ENCODE measurements around the gene CD27.
"Not testable (repeated sequence)": the region's sequence is repeated elsewhere in the genome, so short reads cannot be mapped to it uniquely, and the experiment has no call there.

The CD27 gene

GRCh38 chr12:6489449-6489848 lies 44.7 kb downstream of the CD27 start:
- no peak for DNase-seq

DNA sequence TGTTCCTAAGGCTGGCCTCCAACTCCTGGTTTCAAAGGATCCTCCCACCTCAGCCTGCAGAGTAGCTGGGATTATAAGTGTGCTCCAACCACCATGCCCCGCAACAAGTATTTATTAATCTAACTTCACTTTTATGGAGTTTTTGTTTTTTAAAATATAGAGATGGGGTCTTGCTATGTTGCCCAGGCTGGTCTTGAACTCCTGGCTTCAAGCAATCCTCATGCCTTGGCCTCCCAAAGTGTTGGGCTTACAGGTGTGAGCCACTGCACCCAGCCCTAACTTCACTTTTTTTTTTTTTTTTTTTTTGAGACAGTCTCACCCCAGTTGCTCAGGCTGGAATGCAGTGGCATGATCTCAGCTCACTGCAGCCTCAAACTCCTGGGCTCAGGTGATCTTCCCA lies 45.9 kb downstream of the CD27 start:
- not testable (repeated sequence) for DNase-seq

- DNase-seq = peak; percentile 96
These were observed 48.2 kb downstream of the CD27 start, which contains the start of gene MRPL51 for GRCh38 chr12:6492838-6493496. Gene MRPL51, minus strand, starts transcription at chr12:6493262. Its CDS starts 126 bp downstream, at chr12:6493136.

DNA sequence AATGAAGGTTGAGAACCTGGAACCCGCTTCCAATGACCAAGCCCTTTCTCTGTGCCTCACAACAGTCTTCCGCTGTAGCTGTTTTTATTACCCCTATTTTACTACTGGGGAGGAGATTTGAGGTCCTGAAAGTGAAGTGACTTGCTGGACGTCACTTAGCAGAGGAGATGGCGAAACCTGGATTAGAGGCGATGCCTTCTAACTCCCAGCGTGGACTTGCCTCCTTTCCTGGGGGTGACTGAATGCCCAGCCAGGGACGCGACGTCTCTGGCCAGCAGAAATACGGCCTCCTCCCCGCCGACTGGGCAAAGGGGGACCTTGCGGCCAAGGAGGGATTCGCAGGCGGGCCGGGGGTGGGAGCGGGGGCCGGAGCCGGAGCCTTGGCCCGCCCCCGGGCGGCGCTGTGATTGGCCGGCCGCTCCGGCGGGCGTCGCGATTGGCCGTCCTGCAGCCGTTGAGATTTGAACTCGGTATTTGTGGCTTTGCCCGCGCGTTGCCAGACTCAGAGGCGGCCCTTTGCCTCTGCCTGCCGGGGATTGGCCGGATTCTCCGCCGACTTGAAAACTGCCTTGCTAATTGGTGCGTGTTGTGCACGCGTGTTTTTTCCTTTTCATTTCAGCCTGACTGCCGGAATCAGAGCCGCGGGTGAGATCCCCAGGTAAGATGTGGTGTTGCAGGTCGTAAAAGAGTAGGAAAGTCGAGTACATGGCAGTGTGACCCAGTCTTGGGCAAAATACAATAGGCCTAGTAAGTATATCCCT lies 48.9 kb downstream of the CD27 start, which contains the start of gene NCAPD2:
Gene NCAPD2 (plus strand): TSS at position 606 of the 761 bp plus-strand sequence. CDS start 997 bp downstream, outside the sequence.
- DNase-seq = peak; percentile 87

DNA sequence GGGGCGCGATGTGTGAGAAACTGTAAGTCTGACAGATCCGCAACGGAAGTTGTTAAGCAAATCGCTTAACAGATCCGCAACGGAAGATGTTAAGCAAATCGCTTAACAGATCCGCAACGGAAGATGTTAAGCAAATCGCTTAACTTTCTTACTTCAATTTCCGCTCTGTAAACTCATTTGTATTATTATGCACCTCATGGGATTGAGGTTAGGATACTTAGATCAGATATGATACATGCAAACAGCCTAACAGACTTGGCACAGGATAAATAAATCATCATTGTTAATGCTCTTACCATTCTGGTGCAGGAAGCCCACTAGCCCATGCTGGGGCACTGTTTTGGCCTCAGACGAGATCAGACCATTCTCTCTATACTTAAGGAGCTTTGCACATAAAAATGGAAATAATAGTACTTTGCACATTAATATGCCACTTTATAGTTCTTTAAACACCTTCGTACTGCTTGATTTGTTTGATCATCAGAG lies 49.5 kb downstream of the CD27 start:
- no peak for DNase-seq

DNA sequence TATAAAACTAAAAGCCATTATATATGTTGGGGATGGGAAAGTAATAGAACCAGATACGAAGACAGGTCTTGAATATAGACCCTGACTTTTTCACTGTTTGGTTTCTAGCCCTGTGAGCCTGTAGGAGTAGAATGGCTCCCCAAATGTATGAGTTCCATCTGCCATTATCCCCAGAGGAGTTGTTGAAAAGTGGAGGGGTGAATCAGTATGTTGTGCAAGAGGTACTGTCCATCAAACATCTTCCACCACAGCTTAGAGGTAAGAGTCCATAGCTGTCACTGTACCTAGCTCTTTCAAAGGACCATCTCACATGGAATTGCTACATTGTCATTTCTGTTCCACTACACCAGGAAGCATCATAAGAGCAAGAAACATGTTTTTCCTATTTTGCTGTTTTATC lies 50.2 kb downstream of the CD27 start:
- DNase-seq = no peak

DNA sequence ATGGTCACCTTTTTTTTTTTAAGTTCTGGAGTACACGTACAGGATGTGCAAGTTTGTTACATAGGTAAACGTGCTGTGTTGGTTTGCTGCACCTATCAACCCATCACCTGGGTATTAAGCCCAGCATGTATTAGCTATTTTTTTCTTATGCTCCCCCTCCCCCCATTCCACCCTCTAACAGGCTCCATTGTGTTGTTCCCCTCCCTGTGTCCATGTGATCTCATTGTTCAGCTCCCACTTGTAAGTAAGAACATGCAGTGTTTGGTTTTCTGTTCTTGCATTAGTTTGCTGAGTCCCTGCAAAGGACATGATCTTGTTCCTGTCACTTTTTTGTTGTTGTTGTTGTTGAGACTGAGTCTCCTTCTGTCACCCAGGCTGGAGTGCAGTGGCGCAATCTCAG lies 52.5 kb downstream of the CD27 start:
- DNase-seq = not testable (repeated sequence)

- DNase-seq = no peak
These were observed 55.7 kb downstream of the CD27 start for GRCh38 chr12:6500466-6500865.

Data from activated T-cell treated with anti-CD3 and anti-CD28 coated beads for 4 hours (primary cell).